Left ventricle myocardium inferior (tissue), 1 donor: Measurements from ENCODE around the gene ALDH3A2. TPM values are rescaled to one million over a fixed set of nuclear protein-coding genes. Genes with fewer than 3 reads are reported as not detected.

Experiments
- DNase-seq: peaks from one replicate; pipeline ENCODE4 v3.0.0-alpha.2; 2020
- H3K27ac ChIP-seq: fragments of 200-600 bp; replicated peaks from 2 replicates; pipeline ENCODE4 v1.8.0; 2021
- H3K27me3 ChIP-seq: fragments of 200-600 bp; 2 replicates; pipeline ENCODE4 v1.8.0; 2021; ENCODE audit warnings: low read depth
- H3K36me3 ChIP-seq: fragments of 200-600 bp; 2 replicates; pipeline ENCODE4 v1.8.0; 2021
- H3K4me1 ChIP-seq: fragments of 200-600 bp; 2 replicates; pipeline ENCODE4 v1.8.0; 2021
- H3K4me3 ChIP-seq: fragments of 200-600 bp; 2 replicates; pipeline ENCODE4 v1.8.0; 2021; ENCODE audit warnings: mild to moderate bottlenecking, moderate library complexity
- H3K9me3 ChIP-seq: fragments of 200-600 bp; replicated peaks from 2 replicates; pipeline ENCODE4 v1.8.0; 2021
- intact Hi-C: fragments of 100-400 bp; cut with micrococcal nuclease; formaldehyde crosslinking; loops from one replicate; pipeline ENCODE4 v1.11.0; 2022
- total RNA-seq: library from RNA; stranded (reverse); fragmentation: NEBNext Ultra II Directional; extraction: Animal tissue kit (Norgen Biotek cat#: 25700); gene quantifications from one replicate; pipeline ENCODE4 v1.2.1, GENCODE V29; 2021
- TF ChIP-seq, protein P1 (sequence below): fragments of 200-600 bp; IDR thresholded peaks from 2 replicates; pipeline ENCODE4 v1.8.0; 2021; ENCODE audit warnings: antibody characterized with exemption, mild to moderate bottlenecking, borderline replicate concordance
- donor health status: DM: no; HTN: yes; CAD: no; lungs with severe emphysema.

ALDH3A2 gene
- total RNA-seq, 1 donor from 2014 or later: 65.2 TPM

GRCh38 chr17:19630035-19630434, 18.5 kb upstream of the ALDH3A2 start:
- peaks cover 3% of the 10 kb centered on the region for H3K27me3 ChIP-seq
- H3K9me3 ChIP-seq: no peaks in the 10 kb centered on the region
- intact Hi-C loops: no loop called here
- TF ChIP-seq, protein P1, sequence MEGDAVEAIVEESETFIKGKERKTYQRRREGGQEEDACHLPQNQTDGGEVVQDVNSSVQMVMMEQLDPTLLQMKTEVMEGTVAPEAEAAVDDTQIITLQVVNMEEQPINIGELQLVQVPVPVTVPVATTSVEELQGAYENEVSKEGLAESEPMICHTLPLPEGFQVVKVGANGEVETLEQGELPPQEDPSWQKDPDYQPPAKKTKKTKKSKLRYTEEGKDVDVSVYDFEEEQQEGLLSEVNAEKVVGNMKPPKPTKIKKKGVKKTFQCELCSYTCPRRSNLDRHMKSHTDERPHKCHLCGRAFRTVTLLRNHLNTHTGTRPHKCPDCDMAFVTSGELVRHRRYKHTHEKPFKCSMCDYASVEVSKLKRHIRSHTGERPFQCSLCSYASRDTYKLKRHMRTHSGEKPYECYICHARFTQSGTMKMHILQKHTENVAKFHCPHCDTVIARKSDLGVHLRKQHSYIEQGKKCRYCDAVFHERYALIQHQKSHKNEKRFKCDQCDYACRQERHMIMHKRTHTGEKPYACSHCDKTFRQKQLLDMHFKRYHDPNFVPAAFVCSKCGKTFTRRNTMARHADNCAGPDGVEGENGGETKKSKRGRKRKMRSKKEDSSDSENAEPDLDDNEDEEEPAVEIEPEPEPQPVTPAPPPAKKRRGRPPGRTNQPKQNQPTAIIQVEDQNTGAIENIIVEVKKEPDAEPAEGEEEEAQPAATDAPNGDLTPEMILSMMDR: no peak
- no peaks in the 10 kb centered on the region for H3K36me3 ChIP-seq
- no peak for DNase-seq
- H3K4me1 ChIP-seq: no peaks in the 10 kb centered on the region
- H3K4me3 ChIP-seq: no peak overlapping the region
- no peak overlapping the region for H3K27ac ChIP-seq

DNA sequence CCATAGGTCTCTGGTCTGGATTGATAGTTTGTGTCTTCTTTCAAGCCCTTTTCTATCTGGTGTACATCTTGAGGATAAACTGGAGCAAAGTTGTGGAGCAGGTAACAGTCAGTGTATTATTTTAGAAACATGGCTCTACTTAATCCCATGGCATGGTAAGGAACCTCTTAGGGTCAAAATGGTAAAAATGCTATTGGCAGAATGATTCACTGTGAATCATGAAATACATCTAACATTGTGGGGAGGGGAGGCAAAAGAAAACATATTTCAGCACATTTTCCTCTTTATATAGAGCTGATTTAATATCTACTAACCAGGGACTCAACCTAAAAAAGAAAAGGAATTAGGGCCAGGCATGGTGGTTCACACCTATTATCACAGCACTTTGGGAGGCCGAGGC, 17.9 kb upstream of the ALDH3A2 start:
- H3K4me1 ChIP-seq: no peaks in the 10 kb centered on the region
- intact Hi-C loops: no loop called here
- H3K9me3 ChIP-seq: no peaks in the 10 kb centered on the region

DNA sequence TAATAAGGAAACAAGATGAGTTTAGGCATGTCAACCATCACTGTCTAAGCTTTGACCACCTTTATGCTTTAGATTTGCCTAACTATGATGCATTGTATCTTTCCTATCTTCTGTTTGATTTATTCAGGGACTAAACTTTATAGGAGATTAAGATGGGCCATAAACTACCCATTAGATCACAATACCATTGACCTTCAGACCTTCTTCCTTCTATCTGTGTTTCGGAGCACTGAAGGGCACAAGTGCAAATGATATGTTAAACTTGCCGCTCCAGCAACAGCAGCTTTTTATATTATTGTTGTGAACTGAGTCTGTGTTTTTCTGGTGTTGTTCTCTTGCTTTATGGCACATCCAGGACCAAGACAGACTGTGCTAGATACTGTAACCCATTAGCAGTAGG, 16.6 kb upstream of the ALDH3A2 start:
- Histone ChIP-seq H3K27ac (no peak overlapping the region), H3K4me3 (no peak overlapping the region), H3K9me3 (no peaks in the 10 kb centered on the region), H3K36me3 (no peaks in the 10 kb centered on the region), H3K4me1 (no peaks in the 10 kb centered on the region), H3K27me3 (peaks cover 11% of the 10 kb centered on the region)
- TF ChIP-seq, protein P1: no peak
- intact Hi-C loops: no loop called here
- no peak for DNase-seq

More for the DNA sequence above, 17.9 kb upstream of the ALDH3A2 start:
- TF ChIP-seq, protein P1: no peak
- Histone ChIP-seq H3K36me3 (no peaks in the 10 kb centered on the region), H3K4me3 (no peak overlapping the region), H3K27me3 (peaks cover 5% of the 10 kb centered on the region), H3K27ac (no peak overlapping the region)
- no peak for DNase-seq

GRCh38 chr17:19641687-19642372, 6.7 kb upstream of the ALDH3A2 start:
- Histone ChIP-seq H3K27me3 (no peaks in the 10 kb centered on the region), H3K36me3 (no peaks in the 10 kb centered on the region), H3K4me1 (peaks cover 8% of the 10 kb centered on the region), H3K4me3 (no peak overlapping the region), H3K9me3 (no peaks in the 10 kb centered on the region), H3K27ac (no peak overlapping the region)
- intact Hi-C loops: no loop called here
- TF ChIP-seq, protein P1: no peak
- DNase-seq: no peak

DNA sequence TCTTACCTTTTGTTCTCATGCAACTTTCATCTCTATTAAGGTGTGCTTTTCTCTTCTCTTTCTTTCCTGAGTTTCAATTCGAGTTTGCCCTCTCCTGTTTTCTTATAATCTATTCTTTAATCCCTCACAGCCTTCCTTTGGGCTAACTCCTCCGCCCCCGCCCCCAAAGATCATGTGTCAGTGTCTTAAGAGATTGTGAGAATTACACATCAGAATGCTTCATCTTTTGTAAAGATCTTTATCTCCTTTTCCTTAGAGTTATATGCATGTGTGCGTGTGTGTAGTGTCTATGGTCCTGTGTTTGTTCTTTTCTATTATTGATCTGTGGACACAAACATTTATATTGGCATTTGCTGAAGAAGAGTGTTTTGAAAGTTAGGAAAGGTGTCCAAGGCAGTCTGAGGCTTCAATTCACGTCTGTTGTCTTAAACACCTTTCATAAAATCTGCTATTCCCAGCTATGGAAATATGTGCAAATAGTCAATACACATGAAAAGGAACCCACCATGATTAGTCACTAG, 6.1 kb upstream of the ALDH3A2 start:
- intact Hi-C loops: no loop called here

More for the DNA sequence above, 6.1 kb upstream of the ALDH3A2 start:
- Histone ChIP-seq H3K36me3 (no peaks in the 10 kb centered on the region), H3K9me3 (no peaks in the 10 kb centered on the region), H3K27ac (no peak overlapping the region), H3K27me3 (no peaks in the 10 kb centered on the region), H3K4me1 (peaks cover 14% of the 10 kb centered on the region), H3K4me3 (no peak overlapping the region)
- TF ChIP-seq, protein P1: no peak
- no peak for DNase-seq
